ENCODE results near the gene GNAO1.

The GNAO1 gene

GRCh38 chr16:56349711-56350161, 158.4 kb downstream of the GNAO1 start:
- DNase-seq (ENCODE audit: low spot score), result no peak

GRCh38 chr16:56350491-56351405, 159.5 kb downstream of the GNAO1 start:
- no peak for DNase-seq (ENCODE audit: low spot score)

GRCh38 chr16:56351481-56351880, 160.2 kb downstream of the GNAO1 start:
- DNase-seq (ENCODE audit: low spot score), result no peak

- no peak for DNase-seq (ENCODE audit: low spot score)
These were observed 161.2 kb downstream of the GNAO1 start for GRCh38 chr16:56352351-56353053.

GRCh38 chr16:56353054-56353921, 162.0 kb downstream of the GNAO1 start:
- DNase-seq (ENCODE audit: low spot score), result no peak

- no peak for DNase-seq (ENCODE audit: low spot score)
These were observed 162.7 kb downstream of the GNAO1 start for GRCh38 chr16:56354016-56354415.

GRCh38 chr16:56354746-56355145, 163.5 kb downstream of the GNAO1 start:
- no peak for DNase-seq (ENCODE audit: low spot score)

GRCh38 chr16:56355221-56355620, 163.9 kb downstream of the GNAO1 start:
- no peak for DNase-seq (ENCODE audit: low spot score)

- no peak for DNase-seq (ENCODE audit: low spot score)
These were observed 164.5 kb downstream of the GNAO1 start for GRCh38 chr16:56355786-56356275.

- peak; percentile 98 for DNase-seq (ENCODE audit: low spot score)
These were observed 165.3 kb downstream of the GNAO1 start for GRCh38 chr16:56356276-56357240.

GRCh38 chr16:56357241-56357764, 166.0 kb downstream of the GNAO1 start:
- no peak for DNase-seq (ENCODE audit: low spot score)

- peak; percentile 68 for DNase-seq (ENCODE audit: low spot score)
These were observed 166.6 kb downstream of the GNAO1 start for GRCh38 chr16:56357765-56358322.

GRCh38 chr16:56360117-56361008, 169.1 kb downstream of the GNAO1 start:
- DNase-seq (ENCODE audit: low spot score), result no peak

- no peak for DNase-seq (ENCODE audit: low spot score)
These were observed 170.9 kb downstream of the GNAO1 start for GRCh38 chr16:56362057-56362655.

- no peak for DNase-seq (ENCODE audit: low spot score)
These were observed 171.4 kb downstream of the GNAO1 start for GRCh38 chr16:56362706-56363105.

GRCh38 chr16:56363181-56363716, 172.0 kb downstream of the GNAO1 start:
- no peak for DNase-seq (ENCODE audit: low spot score)

GRCh38 chr16:56363781-56364565, 172.7 kb downstream of the GNAO1 start:
- DNase-seq (ENCODE audit: low spot score), result no peak

- DNase-seq (ENCODE audit: low spot score), result no peak
These were observed 173.6 kb downstream of the GNAO1 start for GRCh38 chr16:56364865-56365264.

All from iPS-NIHi11 (cell line).